Karpas-422 (cell line): ENCODE results near the gene LRCH1. TPM values are rescaled to one million over a fixed set of nuclear protein-coding genes. Genes with fewer than 3 reads are reported as not detected.

Source experiments
- DNase-seq: peaks from one replicate; pipeline ENCODE4 v3.0.0-alpha.2; 2015
- H2AFZ ChIP-seq: fragments of 200-600 bp; sonication (generic); 2 replicates; pipeline ENCODE4 v1.6.1; 2014; ENCODE audit warnings: antibody characterized with exemption, low read length, mixed read lengths
- H3K27ac ChIP-seq: fragments of 200-600 bp; sonication (generic); 2 replicates; pipeline ENCODE4 v1.5.1; 2014; ENCODE audit warnings: mild to moderate bottlenecking, low read length, moderate library complexity
- H3K27me3 ChIP-seq: fragments of 200-600 bp; sonication (generic); 2 replicates; pipeline ENCODE4 v1.6.1; 2014; ENCODE audit warnings: low read length, mixed read lengths
- H3K36me3 ChIP-seq: fragments of 200-600 bp; sonication (generic); 2 replicates; pipeline ENCODE4 v1.6.1; 2014; ENCODE audit warnings: low read length, mixed read lengths; ENCODE audit not compliant: insufficient read depth
- H3K4me1 ChIP-seq: fragments of 200-600 bp; sonication (generic); 2 replicates; pipeline ENCODE4 v1.6.1; 2014; ENCODE audit warnings: mild to moderate bottlenecking, low read length, mixed read lengths
- H3K4me2 ChIP-seq: fragments of 200-600 bp; sonication (generic); 2 replicates; pipeline ENCODE4 v1.6.1; 2014; ENCODE audit warnings: low read length, low read depth, mild to moderate bottlenecking; ENCODE audit not compliant: poor library complexity, severe bottlenecking
- H3K4me3 ChIP-seq: fragments of 200-600 bp; sonication (generic); 2 replicates; pipeline ENCODE4 v1.5.1; 2014; ENCODE audit warnings: mild to moderate bottlenecking, antibody characterized with exemption, low read length, mixed read lengths
- H3K79me2 ChIP-seq: fragments of 200-600 bp; sonication (generic); 2 replicates; pipeline ENCODE4 v1.6.1; 2014; ENCODE audit warnings: mild to moderate bottlenecking, low read length, mixed read lengths
- H3K9ac ChIP-seq: fragments of 200-600 bp; sonication (generic); 2 replicates; pipeline ENCODE4 v1.6.0; 2014; ENCODE audit warnings: low read length
- H3K9me2 ChIP-seq: fragments of 200-600 bp; sonication (generic), shearing (Covaris generic); replicated peaks from 2 replicates; pipeline ENCODE4 v1.6.0; 2014; ENCODE audit warnings: mild to moderate bottlenecking, low read length, moderate library complexity; ENCODE audit not compliant: insufficient read depth
- H3K9me3 ChIP-seq: fragments of 300-700, 200-600 bp; sonication (generic); 2 replicates; pipeline ENCODE4 v1.6.1; 2014; ENCODE audit warnings: low read length, mixed read lengths
- H4K20me1 ChIP-seq: fragments of 200-600 bp; sonication (generic); 2 replicates; pipeline ENCODE4 v1.6.1; 2014; ENCODE audit warnings: mild to moderate bottlenecking, antibody characterized with exemption, low read length, low read depth; ENCODE audit not compliant: insufficient read depth
- total RNA-seq: library from RNA; depleted of rRNA; stranded (reverse); fragments of >200 nt; shearing (Covaris generic); gene quantifications from 2 replicates; pipeline ENCODE4 v1.2.3, GENCODE V29; 2014; ENCODE audit warnings: low replicate concordance

The LRCH1 gene
- total RNA-seq, 1 experiment from 2014 or later = 0.56 TPM

- Histone ChIP-seq H3K79me2 (no peaks in the 10 kb centered on the region), H3K9me2 (no peaks in the 10 kb centered on the region), H3K36me3 (no peaks in the 10 kb centered on the region), H3K27ac (no peak overlapping the region), H3K9ac (no peak overlapping the region), H3K4me1 (no peaks in the 10 kb centered on the region), H3K4me2 (no peak overlapping the region), H3K27me3 (no peaks in the 10 kb centered on the region), H3K9me3 (no peaks in the 10 kb centered on the region), H2AFZ (no peak overlapping the region), H4K20me1 (no peaks in the 10 kb centered on the region), H3K4me3 (no peak overlapping the region)
- DNase-seq = no peak
Observed at GRCh38 chr13:46529216-46529919, 23.6 kb upstream of the LRCH1 start.

DNA sequence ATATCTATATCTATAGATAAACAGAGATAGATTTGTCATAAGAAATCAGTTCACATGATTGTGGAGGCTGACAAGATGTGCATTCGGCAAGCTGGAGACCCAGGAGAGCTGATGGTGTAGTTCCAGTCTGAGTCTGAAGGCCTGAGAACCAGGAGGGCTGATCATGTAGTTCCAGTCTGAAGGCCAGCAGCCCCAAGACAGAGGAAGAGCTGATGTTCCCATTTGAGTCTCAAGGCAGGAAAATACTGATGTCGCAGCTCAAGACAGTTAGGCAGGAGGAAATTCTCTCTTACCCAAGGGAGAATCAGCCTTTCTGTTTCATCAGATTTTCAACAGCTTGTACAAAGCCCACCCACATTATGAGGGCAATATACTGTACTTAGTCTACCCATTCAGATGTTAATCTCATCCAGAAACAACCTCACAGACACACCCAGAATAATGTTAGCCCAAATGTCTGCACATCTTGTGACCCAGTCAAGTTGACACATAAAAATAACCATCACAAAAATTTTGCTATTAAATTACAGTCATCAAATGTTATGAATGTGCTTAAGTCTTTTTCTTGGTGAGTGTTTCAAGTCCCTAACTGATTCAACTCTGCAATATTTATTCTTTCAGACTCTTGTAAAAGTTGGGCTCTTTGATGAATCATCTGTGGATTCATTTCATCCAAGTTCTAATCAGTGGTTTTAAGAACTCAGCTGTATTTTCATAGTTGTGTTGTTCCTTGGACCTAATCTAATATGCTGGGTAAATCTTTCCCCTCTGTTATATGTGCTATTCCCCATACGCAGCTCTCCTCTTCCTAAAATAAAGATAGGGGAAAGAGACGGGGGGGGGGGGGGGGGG lies 22.7 kb upstream of the LRCH1 start:
- Histone ChIP-seq H3K4me3 (no peak overlapping the region), H3K27ac (no peak overlapping the region), H3K79me2 (no peaks in the 10 kb centered on the region), H2AFZ (no peak overlapping the region), H3K4me1 (no peaks in the 10 kb centered on the region), H3K9ac (no peak overlapping the region), H3K36me3 (no peaks in the 10 kb centered on the region), H3K4me2 (no peak overlapping the region), H4K20me1 (no peaks in the 10 kb centered on the region), H3K9me3 (no peaks in the 10 kb centered on the region), H3K9me2 (no peaks in the 10 kb centered on the region), H3K27me3 (no peaks in the 10 kb centered on the region)
- DNase-seq = no peak

- H4K20me1 ChIP-seq = no peaks in the 10 kb centered on the region
- H3K9me2 ChIP-seq = no peaks in the 10 kb centered on the region
- H3K4me2 ChIP-seq = no peak overlapping the region
- no peaks in the 10 kb centered on the region for H3K4me1 ChIP-seq
- H3K9me3 ChIP-seq = no peaks in the 10 kb centered on the region
- no peak overlapping the region for H3K9ac ChIP-seq
- no peak overlapping the region for H2AFZ ChIP-seq
- H3K4me3 ChIP-seq = no peak overlapping the region
- no peaks in the 10 kb centered on the region for H3K79me2 ChIP-seq
- H3K27ac ChIP-seq = no peak overlapping the region
- DNase-seq = no peak
- H3K27me3 ChIP-seq = no peaks in the 10 kb centered on the region
- no peaks in the 10 kb centered on the region for H3K36me3 ChIP-seq
Observed at GRCh38 chr13:46531953-46532352, 21.0 kb upstream of the LRCH1 start.

DNA sequence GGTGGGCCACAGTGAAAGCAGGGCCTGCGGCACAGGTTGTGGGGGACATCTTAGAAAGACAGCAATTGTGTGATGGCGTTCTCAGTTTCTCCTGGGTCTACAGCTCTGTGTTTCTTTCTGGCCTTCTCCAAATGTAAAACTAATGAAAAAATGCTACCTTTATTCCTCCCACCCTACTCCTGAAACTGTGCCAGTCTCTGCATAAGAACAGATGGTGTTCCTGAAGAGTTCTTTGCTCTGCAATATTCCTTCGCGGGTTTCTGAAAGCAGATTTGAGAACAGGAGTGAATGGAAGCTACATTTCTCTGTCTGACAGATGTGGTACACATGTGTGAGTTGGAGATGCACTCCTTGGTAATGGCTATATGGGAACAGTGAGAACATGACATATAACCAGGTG lies 18.0 kb upstream of the LRCH1 start:
- Histone ChIP-seq H3K79me2 (no peaks in the 10 kb centered on the region), H3K9me2 (no peaks in the 10 kb centered on the region), H3K9ac (no peak overlapping the region), H3K4me1 (no peaks in the 10 kb centered on the region), H3K4me3 (no peak overlapping the region), H3K27me3 (no peaks in the 10 kb centered on the region), H3K27ac (no peak overlapping the region), H3K9me3 (no peaks in the 10 kb centered on the region), H2AFZ (no peak overlapping the region), H4K20me1 (no peaks in the 10 kb centered on the region), H3K4me2 (no peak overlapping the region), H3K36me3 (no peaks in the 10 kb centered on the region)
- no peak for DNase-seq

- no peak for DNase-seq
- Histone ChIP-seq H3K9ac (no peak overlapping the region), H3K4me1 (no peaks in the 10 kb centered on the region), H4K20me1 (no peaks in the 10 kb centered on the region), H3K27me3 (no peaks in the 10 kb centered on the region), H3K27ac (no peak overlapping the region), H3K4me3 (no peak overlapping the region), H3K79me2 (no peaks in the 10 kb centered on the region), H3K9me3 (no peaks in the 10 kb centered on the region), H3K36me3 (no peaks in the 10 kb centered on the region), H3K4me2 (no peak overlapping the region), H2AFZ (no peak overlapping the region), H3K9me2 (no peaks in the 10 kb centered on the region)
Observed at GRCh38 chr13:46535825-46536224, 17.1 kb upstream of the LRCH1 start.

- Histone ChIP-seq H3K4me3 (no peak overlapping the region), H3K4me1 (no peaks in the 10 kb centered on the region), H3K27me3 (no peaks in the 10 kb centered on the region), H3K27ac (no peak overlapping the region), H3K36me3 (no peaks in the 10 kb centered on the region), H4K20me1 (no peaks in the 10 kb centered on the region), H3K4me2 (no peak overlapping the region), H2AFZ (no peak overlapping the region), H3K9me3 (no peaks in the 10 kb centered on the region), H3K79me2 (no peaks in the 10 kb centered on the region), H3K9ac (no peak overlapping the region), H3K9me2 (no peaks in the 10 kb centered on the region)
- no peak for DNase-seq
Observed at GRCh38 chr13:46536341-46536740, 16.6 kb upstream of the LRCH1 start.

- Histone ChIP-seq H3K27me3 (no peaks in the 10 kb centered on the region), H3K9me3 (no peaks in the 10 kb centered on the region), H3K79me2 (no peaks in the 10 kb centered on the region), H4K20me1 (no peaks in the 10 kb centered on the region), H3K27ac (no peak overlapping the region), H3K36me3 (no peaks in the 10 kb centered on the region), H3K4me3 (no peak overlapping the region), H2AFZ (no peak overlapping the region), H3K4me2 (no peak overlapping the region), H3K9me2 (no peaks in the 10 kb centered on the region), H3K9ac (no peak overlapping the region), H3K4me1 (no peaks in the 10 kb centered on the region)
- DNase-seq = no peak
Observed at GRCh38 chr13:46539231-46539630, 13.7 kb upstream of the LRCH1 start.

DNA sequence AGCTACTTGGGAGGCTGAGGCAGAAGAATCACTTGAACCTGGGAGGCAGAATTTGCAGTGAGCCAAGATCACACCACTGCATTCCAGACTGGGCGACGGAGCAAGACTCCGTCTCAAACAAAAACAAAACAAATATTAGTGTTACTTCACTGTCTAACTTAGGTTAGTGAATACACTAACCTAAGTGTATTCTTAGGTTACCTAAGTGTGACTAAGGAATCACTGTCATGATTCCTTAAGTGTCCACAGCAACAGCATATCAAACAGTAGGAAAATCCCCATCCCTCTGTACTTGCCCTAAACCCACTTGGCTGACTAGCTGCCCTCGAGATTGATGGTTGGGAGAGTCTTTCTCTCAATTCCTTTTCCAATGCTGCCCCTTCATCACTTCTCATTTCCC lies 11.8 kb upstream of the LRCH1 start:
- H3K27me3 ChIP-seq = no peaks in the 10 kb centered on the region
- H4K20me1 ChIP-seq = no peaks in the 10 kb centered on the region
- H3K9me2 ChIP-seq = no peaks in the 10 kb centered on the region
- H3K79me2 ChIP-seq = no peaks in the 10 kb centered on the region
- H3K4me1 ChIP-seq = no peaks in the 10 kb centered on the region
- no peak overlapping the region for H3K27ac ChIP-seq
- DNase-seq = no peak
- no peaks in the 10 kb centered on the region for H3K36me3 ChIP-seq
- H3K9ac ChIP-seq = no peak overlapping the region
- no peak overlapping the region for H3K4me2 ChIP-seq
- H2AFZ ChIP-seq = no peak overlapping the region
- H3K9me3 ChIP-seq = no peaks in the 10 kb centered on the region
- H3K4me3 ChIP-seq = no peak overlapping the region
